ENCODE results near the gene TNFAIP8. TPM values are rescaled to one million over a fixed set of nuclear protein-coding genes. Genes with fewer than 3 reads are reported as not detected.

The TNFAIP8 gene
- polyA plus RNA-seq, 1 experiment, result 11.3 TPM

DNA sequence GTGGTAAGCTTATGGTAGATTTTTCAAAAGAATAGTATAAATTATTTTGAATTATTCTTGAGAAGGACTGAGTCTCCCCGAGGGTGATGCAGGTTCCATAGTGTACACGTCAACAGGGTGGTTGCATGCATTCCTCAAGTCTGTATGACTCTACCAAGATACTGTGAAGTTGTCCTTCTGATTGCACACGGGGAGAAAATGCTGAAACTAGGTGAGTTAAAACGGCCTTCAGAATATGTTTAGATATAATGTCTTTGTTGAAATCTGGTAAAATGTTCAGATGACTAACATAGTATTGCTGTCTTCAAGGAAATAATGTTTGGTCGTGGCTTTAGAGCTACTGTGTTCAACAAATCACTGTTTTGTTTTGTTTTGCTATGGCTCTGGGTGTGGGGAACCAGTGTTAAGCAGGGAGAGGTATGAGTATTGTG lies 22.4 kb upstream of the TNFAIP8 start:
- Histone ChIP-seq H3K4me3 (ENCODE audit: low read depth, low read length) (no peak overlapping the region), H3K27me3 (ENCODE audit: control insufficient read depth, insufficient read depth, low read length) (no peaks in the 10 kb centered on the region), H3K36me3 (ENCODE audit: control insufficient read depth, insufficient read depth, low read length) (no peaks in the 10 kb centered on the region)
- TF ChIP-seq, protein P1, sequence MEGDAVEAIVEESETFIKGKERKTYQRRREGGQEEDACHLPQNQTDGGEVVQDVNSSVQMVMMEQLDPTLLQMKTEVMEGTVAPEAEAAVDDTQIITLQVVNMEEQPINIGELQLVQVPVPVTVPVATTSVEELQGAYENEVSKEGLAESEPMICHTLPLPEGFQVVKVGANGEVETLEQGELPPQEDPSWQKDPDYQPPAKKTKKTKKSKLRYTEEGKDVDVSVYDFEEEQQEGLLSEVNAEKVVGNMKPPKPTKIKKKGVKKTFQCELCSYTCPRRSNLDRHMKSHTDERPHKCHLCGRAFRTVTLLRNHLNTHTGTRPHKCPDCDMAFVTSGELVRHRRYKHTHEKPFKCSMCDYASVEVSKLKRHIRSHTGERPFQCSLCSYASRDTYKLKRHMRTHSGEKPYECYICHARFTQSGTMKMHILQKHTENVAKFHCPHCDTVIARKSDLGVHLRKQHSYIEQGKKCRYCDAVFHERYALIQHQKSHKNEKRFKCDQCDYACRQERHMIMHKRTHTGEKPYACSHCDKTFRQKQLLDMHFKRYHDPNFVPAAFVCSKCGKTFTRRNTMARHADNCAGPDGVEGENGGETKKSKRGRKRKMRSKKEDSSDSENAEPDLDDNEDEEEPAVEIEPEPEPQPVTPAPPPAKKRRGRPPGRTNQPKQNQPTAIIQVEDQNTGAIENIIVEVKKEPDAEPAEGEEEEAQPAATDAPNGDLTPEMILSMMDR (IDR thresholded peaks at IDR 0.05; ENCODE audit: insufficient read depth, low read depth, low read length), result no peak
- DNase-seq (ENCODE audit: low read depth), result no peak
- CTCF ChIA-PET, result interaction anchor here (0.7 to 1.9 kb wide), 4 partner anchors 28 to 345 kb away, joined by 3 to 5 read pairs (median 4); partner anchors contain the start of gene DTWD2
- POLR2A ChIA-PET, result no interaction called here

DNA sequence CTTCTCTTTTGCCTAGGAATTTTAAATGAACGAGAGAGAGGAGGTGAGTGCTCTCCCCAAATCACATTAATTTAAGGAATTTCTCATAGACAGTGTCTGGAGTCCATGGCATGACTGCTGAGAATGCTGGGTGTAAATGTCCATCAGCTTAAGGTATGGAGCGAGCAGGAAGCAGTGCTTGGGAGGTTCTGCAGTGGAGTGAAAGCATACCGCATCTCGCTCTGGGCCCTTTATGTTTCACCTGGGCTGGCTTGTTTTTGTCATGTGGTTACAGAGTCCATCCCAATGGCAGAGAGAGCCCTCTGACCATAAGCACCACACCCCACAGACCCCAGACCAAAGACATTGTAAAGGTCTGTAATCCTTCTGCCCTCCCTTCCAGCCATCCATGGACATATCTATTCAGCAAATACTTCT lies 20.6 kb upstream of the TNFAIP8 start:
- Histone ChIP-seq H3K36me3 (ENCODE audit: control insufficient read depth, insufficient read depth, low read length) (no peaks in the 10 kb centered on the region), H3K4me3 (ENCODE audit: low read depth, low read length) (no peak overlapping the region), H3K27me3 (ENCODE audit: control insufficient read depth, insufficient read depth, low read length) (no peaks in the 10 kb centered on the region)
- TF ChIP-seq, protein P1 (IDR thresholded peaks at IDR 0.05; ENCODE audit: insufficient read depth, low read depth, low read length), result no peak
- DNase-seq (ENCODE audit: low read depth), result no peak
- CTCF ChIA-PET, result interaction anchor here (0.7 to 5.1 kb wide), 17 partner anchors 8 to 347 kb away, joined by 3 to 42 read pairs (median 5); partner anchors contain the start of genes DTWD2 and TNFAIP8
- POLR2A ChIA-PET, result no interaction called here

DNA sequence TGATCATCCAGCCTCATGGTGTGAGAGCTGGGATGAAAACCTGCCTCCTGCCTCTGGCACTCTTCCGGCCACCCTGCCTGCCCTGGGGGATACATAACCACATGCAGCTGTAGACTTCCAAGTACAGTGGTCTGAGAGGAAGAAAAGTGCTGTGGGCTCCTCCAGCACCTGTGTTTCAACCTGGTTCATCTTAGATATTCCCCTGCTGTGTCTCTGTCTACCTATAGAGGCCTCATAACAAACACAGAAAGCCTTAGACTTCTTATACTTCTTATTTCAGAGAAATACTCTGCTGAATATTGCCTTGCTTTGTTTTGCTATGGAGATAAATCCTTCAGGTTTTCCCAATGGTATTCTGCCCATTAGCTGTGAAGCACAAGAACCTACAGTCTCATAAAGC lies 19.6 kb upstream of the TNFAIP8 start:
- TF ChIP-seq, protein P1 (IDR thresholded peaks at IDR 0.05; ENCODE audit: insufficient read depth, low read depth, low read length), result no peak
- H3K27me3 ChIP-seq (ENCODE audit: control insufficient read depth, insufficient read depth, low read length), result no peaks in the 10 kb centered on the region
- H3K36me3 ChIP-seq (ENCODE audit: control insufficient read depth, insufficient read depth, low read length), result no peaks in the 10 kb centered on the region
- CTCF ChIA-PET, result interaction anchor here (1.2 to 5.1 kb wide), 9 partner anchors 12 to 316 kb away, joined by 3 to 42 read pairs (median 7); partner anchors contain the start of gene TNFAIP8
- POLR2A ChIA-PET, result no interaction called here
- no peak overlapping the region for H3K4me3 ChIP-seq (ENCODE audit: low read depth, low read length)
- no peak for DNase-seq (ENCODE audit: low read depth)

DNA sequence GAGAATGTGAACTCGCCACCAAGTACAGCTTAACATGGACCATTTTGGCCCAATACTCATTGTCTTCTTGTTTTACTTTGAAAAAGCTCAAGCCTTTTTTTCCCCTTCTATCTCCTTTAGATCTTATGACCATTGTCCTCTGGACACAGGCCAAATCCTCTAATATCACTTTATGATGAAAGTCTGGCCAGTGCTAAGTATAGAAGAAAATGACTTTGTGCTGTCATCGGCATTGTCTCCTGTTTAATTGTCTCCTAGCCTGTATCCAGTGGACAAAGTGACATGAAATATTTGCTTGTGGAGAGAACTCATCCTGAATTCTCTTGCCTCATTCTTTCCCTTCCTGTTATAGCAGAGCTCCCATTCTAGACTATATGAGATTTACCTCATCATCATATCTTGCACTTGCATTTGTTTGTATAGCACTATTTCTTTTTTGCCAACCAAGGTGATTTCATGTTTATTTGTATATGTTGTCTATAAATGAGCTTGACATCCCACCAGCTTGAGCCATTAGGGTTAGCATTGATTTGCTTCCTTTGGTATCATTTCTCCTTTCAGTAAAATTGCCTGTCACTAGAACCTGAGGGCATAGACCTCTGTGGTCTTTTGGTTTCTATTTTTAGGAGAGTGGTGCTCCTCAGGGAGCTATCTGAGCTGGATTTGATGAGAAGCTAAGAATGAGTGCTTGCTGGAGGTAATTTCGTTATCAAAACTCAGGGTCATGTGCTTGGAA lies 18.8 kb upstream of the TNFAIP8 start:
- TF ChIP-seq, protein P1 (IDR thresholded peaks at IDR 0.05; ENCODE audit: insufficient read depth, low read depth, low read length), result no peak
- DNase-seq (ENCODE audit: low read depth), result no peak
- no peaks in the 10 kb centered on the region for H3K27me3 ChIP-seq (ENCODE audit: control insufficient read depth, insufficient read depth, low read length)
- CTCF ChIA-PET, result interaction anchor here (1.2 to 5.1 kb wide), 7 partner anchors 11 to 74 kb away, joined by 3 to 42 read pairs (median 7); partner anchors contain the start of gene TNFAIP8
- POLR2A ChIA-PET, result no interaction called here
- H3K4me3 ChIP-seq (ENCODE audit: low read depth, low read length), result no peak overlapping the region
- H3K36me3 ChIP-seq (ENCODE audit: control insufficient read depth, insufficient read depth, low read length), result no peaks in the 10 kb centered on the region

DNA sequence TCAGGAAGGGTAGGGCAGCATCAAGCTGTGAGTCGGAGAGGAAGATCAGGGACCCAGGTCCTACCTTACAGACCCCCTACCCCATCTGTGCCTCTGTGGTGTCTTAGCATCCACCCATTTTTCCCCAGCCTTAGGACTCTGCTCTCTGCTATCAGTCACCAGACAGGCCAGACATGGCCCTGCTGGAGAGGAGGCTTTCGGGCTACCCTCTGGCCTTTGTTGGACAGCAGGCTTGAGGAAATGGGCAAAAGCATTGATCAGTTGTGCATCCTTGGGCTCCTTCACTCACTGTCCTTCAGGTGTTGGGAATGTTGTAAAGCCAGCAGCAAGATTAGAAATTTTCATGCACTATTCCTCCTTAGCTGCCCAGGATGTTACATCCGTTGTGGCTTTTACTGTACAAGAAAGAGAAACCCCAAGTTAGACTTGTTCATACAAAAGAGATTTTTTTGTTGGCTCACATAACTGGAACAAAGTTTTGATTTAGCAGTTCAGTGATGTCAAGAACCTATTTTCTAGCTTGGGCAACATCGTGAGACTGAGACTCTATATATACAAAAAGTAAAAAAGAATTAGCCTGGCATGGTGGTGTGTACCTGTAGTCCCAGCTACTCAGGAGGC lies 17.4 kb upstream of the TNFAIP8 start:
- Histone ChIP-seq H3K4me3 (ENCODE audit: low read depth, low read length) (no peak overlapping the region), H3K27me3 (ENCODE audit: control insufficient read depth, insufficient read depth, low read length) (no peaks in the 10 kb centered on the region), H3K36me3 (ENCODE audit: control insufficient read depth, insufficient read depth, low read length) (no peaks in the 10 kb centered on the region)
- POLR2A ChIA-PET, result no interaction called here
- TF ChIP-seq, protein P1 (IDR thresholded peaks at IDR 0.05; ENCODE audit: insufficient read depth, low read depth, low read length), result no peak
- DNase-seq (ENCODE audit: low read depth), result no peak
- CTCF ChIA-PET, result interaction anchor here (0.9 to 5.1 kb wide), 5 partner anchors 18 to 94 kb away, joined by 3 to 42 read pairs (median 7); partner anchors contain the start of gene TNFAIP8
